Prostate gland (tissue), 2 donors: Measurements from ENCODE around the gene EIF4G3. TPM values are rescaled to one million over a fixed set of nuclear protein-coding genes. Genes with fewer than 3 reads are reported as not detected.

Experiments used
- DNase-seq: peaks from one replicate; pipeline ENCODE4 v3.0.0-alpha.2; 2019; ENCODE audit warnings: low spot score
- H3K27ac ChIP-seq, 2 donors: fragments of 200-600 bp; sonication (generic); 2 replicates each; pipeline ENCODE4 v1.5.1; 2017 to 2019
- H3K27me3 ChIP-seq: fragments of 200-600 bp; sonication (generic); replicated peaks from 2 replicates; pipeline ENCODE4 v1.5.1; 2019; ENCODE audit not compliant: insufficient read depth
- H3K36me3 ChIP-seq, 2 donors: fragments of 200-600 bp; sonication (generic); 1 replicate in 1 of 2; 2 replicates in 1 of 2; pipeline versions ENCODE4 v1.5.1 to v1.8.1; 2017 to 2019
- H3K4me1 ChIP-seq: fragments of 200-600 bp; sonication (generic); replicated peaks from 2 replicates; pipeline ENCODE4 v1.5.1; 2019
- H3K4me3 ChIP-seq, 2 donors: fragments of 200-600 bp; sonication (generic); 2 replicates each; pipeline ENCODE4 v1.5.1; 2017 to 2019
- H3K9me3 ChIP-seq: fragments of 200-600 bp; sonication (generic); 2 replicates; pipeline ENCODE4 v1.5.1; 2017
- POLR2A ChIP-seq: fragments of 450-650 bp; IDR thresholded peaks from one replicate; pipeline ENCODE4 v1.6.1; 2016; ENCODE audit warnings: antibody characterized with exemption, mild to moderate bottlenecking
- POLR2AphosphoS5 ChIP-seq: sonication (generic); formaldehyde crosslinking; IDR thresholded peaks from one replicate; pipeline ENCODE4 v1.6.1; 2017; ENCODE audit warnings: antibody characterized with exemption
- whole genome bisulfite sequencing: methylation state at CpG from one replicate; pipeline ENCODE4 v1.1.5; 2018; 5-methylcytosine and 5-hydroxymethylcytosine counted together
- intact Hi-C: fragments of 100-400 bp; cut with DNase I; formaldehyde crosslinking; loops from one replicate; pipeline ENCODE4 v1.14.2; 2022
- total RNA-seq, 2 donors: library from RNA; depleted of rRNA; stranded (reverse); fragments of >200 nt; gene quantifications; one replicate each; pipeline ENCODE4 v1.1.0, GENCODE V29; 2016
- TF ChIP-seq, protein P1 (sequence below), 4 experiments: fragments of 200-600 bp in 2 of 4; fragments of 450-650 bp in 2 of 4; sonication (generic) in 2 of 4; IDR thresholded peaks; 1 replicate in 3 of 4; 2 replicates in 1 of 4; pipeline ENCODE4 v1.5.1; 2016 to 2019; ENCODE audit warnings: antibody characterized with exemption in 4 of 4, mild to moderate bottlenecking in 2 of 4, moderate library complexity in 2 of 4

Gene EIF4G3
- total RNA-seq, 2 donors from 2014 or later, result 28.3 to 81.1 TPM

DNA sequence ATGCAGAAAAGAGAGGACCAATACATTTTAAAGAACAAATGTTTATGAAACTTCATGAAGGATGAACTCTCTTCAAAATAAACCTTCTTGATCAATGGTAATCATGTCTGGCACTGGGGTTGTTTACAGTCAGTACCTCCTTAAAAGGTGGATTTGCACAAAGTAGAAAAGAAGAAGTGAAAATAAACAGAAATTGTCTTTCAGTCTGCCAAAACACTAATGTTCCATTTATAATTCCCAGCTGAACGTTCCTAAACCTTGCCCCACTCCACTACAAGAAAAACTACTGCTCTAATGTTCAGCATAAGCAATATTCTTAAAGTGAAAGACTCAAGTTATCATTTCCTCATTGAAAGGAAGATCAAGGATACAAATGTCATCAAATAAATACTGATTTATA is 86.2 kb downstream of the EIF4G3 start:
- WGBS, result 21% methylated on average over 1 of the region's 1 CpG

DNA sequence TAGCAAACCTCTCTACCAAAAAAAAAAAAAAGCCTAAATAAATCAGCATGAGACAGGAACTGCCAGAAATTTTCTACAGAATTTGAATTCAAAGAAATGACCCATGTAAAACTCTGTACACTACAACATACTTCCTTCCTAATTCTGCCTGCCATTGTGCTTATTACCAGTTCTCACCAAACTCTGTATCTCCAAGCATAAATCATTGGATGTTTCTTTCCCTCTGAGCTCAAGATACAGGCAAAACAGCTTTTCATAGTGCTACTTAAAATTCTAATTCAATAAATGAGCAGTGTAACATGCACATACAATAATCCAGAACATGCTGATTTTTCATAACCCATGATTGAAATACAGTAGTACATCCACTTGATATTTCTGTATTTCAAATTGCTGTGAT is 87.0 kb downstream of the EIF4G3 start:
- DNase-seq, result no peak
- no peak overlapping the region for H3K27ac ChIP-seq
- H3K4me3 ChIP-seq, result no peak overlapping the region
- no peaks in the 10 kb centered on the region for H3K4me1 ChIP-seq
- H3K27me3 ChIP-seq, result no peaks in the 10 kb centered on the region
- H3K9me3 ChIP-seq, result no peaks in the 10 kb centered on the region
- TF ChIP-seq, protein P1, sequence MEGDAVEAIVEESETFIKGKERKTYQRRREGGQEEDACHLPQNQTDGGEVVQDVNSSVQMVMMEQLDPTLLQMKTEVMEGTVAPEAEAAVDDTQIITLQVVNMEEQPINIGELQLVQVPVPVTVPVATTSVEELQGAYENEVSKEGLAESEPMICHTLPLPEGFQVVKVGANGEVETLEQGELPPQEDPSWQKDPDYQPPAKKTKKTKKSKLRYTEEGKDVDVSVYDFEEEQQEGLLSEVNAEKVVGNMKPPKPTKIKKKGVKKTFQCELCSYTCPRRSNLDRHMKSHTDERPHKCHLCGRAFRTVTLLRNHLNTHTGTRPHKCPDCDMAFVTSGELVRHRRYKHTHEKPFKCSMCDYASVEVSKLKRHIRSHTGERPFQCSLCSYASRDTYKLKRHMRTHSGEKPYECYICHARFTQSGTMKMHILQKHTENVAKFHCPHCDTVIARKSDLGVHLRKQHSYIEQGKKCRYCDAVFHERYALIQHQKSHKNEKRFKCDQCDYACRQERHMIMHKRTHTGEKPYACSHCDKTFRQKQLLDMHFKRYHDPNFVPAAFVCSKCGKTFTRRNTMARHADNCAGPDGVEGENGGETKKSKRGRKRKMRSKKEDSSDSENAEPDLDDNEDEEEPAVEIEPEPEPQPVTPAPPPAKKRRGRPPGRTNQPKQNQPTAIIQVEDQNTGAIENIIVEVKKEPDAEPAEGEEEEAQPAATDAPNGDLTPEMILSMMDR (IDR thresholded peaks at IDR 0.05), result no peak
- no peak for TF ChIP-seq POLR2AphosphoS5
- no peak for TF ChIP-seq POLR2A
- intact Hi-C loops, result no loop called here
- no peaks in the 10 kb centered on the region for H3K36me3 ChIP-seq

More for the DNA sequence above, 86.2 kb downstream of the EIF4G3 start:
- H3K27ac ChIP-seq, result no peak overlapping the region
- intact Hi-C loops, result no loop called here
- H3K4me1 ChIP-seq, result no peaks in the 10 kb centered on the region
- TF ChIP-seq POLR2AphosphoS5, result no peak
- no peaks in the 10 kb centered on the region for H3K27me3 ChIP-seq
- H3K4me3 ChIP-seq, result no peak overlapping the region
- DNase-seq, result no peak
- H3K9me3 ChIP-seq, result no peaks in the 10 kb centered on the region
- no peaks in the 10 kb centered on the region for H3K36me3 ChIP-seq

- no peak for DNase-seq
- Histone ChIP-seq H3K9me3 (no peaks in the 10 kb centered on the region), H3K36me3 (no peaks in the 10 kb centered on the region), H3K4me1 (no peaks in the 10 kb centered on the region), H3K27me3 (no peaks in the 10 kb centered on the region), H3K4me3 (no peak overlapping the region), H3K27ac (no peak overlapping the region)
- TF ChIP-seq, protein P1 (IDR thresholded peaks at IDR 0.05), result no peak
- no peak for TF ChIP-seq POLR2AphosphoS5
- TF ChIP-seq POLR2A, result no peak
- WGBS, result 88% methylated on average over 2 of the region's 2 CpGs
- intact Hi-C loops, result no loop called here
Observed at GRCh38 chr1:21089299-21089698, 87.4 kb downstream of the EIF4G3 start.

DNA sequence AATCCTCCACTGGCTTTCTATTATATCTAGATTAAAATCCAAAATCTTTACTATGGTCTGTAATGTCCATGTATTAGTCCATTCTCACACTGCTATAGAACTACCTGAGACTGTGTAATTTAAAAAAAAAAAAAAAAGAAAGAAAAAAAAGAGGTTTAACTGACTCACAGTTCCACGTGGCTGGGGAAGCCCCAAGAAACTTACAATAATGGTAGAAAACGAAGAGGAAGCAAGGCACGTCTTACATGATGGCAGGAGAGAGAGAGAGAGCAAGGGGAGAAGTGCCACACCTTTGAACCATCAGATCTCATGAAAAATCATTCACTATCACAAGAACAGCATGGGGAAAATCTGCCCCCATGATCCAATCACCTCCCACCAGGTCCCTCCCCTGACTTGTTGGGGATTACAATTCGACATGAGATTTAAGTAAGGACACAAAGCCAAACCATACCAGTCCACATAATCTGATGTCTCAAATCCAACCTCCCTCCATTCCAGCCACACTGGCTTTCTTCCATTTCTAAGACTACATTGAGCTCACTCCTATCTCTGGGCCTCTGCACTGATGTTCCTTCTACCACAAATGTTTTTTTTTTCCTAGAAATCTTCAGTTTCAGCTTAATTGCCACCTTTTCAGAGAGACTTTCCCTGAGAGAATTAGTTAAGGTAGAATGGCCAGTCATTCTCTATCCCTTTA is 92.4 kb downstream of the EIF4G3 start:
- no peak for DNase-seq
- Histone ChIP-seq H3K4me3 (no peak overlapping the region), H3K27me3 (no peaks in the 10 kb centered on the region), H3K4me1 (no peaks in the 10 kb centered on the region), H3K9me3 (no peaks in the 10 kb centered on the region), H3K36me3 (no peaks in the 10 kb centered on the region), H3K27ac (no peak overlapping the region)
- intact Hi-C loops, result no loop called here
- WGBS, result 64% methylated on average over 4 of the region's 4 CpGs
- TF ChIP-seq, protein P1 (IDR thresholded peaks at IDR 0.05), result no peak
- no peak for TF ChIP-seq POLR2A
- TF ChIP-seq POLR2AphosphoS5, result no peak

DNA sequence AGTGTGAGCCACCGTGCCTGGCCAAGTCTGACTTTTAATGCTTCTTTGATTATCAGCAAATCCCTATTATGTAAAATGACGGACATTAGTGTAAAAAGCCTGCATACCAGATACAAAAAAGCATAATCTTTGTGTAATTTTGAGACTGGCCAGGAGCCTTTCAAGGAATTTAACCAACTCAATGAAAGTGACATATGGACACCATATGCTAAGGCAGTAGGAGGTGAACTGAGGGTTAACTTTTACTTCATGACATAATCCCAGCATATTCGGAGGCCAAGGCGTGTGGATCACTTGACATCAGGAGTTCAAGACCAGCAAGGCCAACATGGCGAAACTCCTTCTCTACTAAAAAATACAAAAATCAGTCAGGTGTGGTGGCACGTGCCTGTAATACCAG is 94.6 kb downstream of the EIF4G3 start:
- TF ChIP-seq POLR2A, result no peak
- no peak for TF ChIP-seq POLR2AphosphoS5
- TF ChIP-seq, protein P1 (IDR thresholded peaks at IDR 0.05), result no peak
- H3K27ac ChIP-seq, result no peak overlapping the region
- DNase-seq, result no peak
- intact Hi-C loops, result no loop called here
- no peak overlapping the region for H3K4me3 ChIP-seq
- H3K4me1 ChIP-seq, result no peaks in the 10 kb centered on the region
- no peaks in the 10 kb centered on the region for H3K36me3 ChIP-seq
- WGBS, result 92% methylated on average over 6 of the region's 6 CpGs
- no peaks in the 10 kb centered on the region for H3K9me3 ChIP-seq
- H3K27me3 ChIP-seq, result no peaks in the 10 kb centered on the region
